Measurements from ENCODE around the gene ZBBX. TPM values are rescaled to one million over a fixed set of nuclear protein-coding genes. Genes with fewer than 3 reads are reported as not detected.

The ZBBX gene
- total RNA-seq, 1 donor from 2014 or later: not detected

GRCh38 chr3:167198949-167199600 lies 181.0 kb downstream of the ZBBX start:
- H3K9me3 Mint-ChIP-seq: no peaks in the 10 kb centered on the region
- no peak for DNase-seq (ENCODE audit: low spot score)
- no peak overlapping the region for H3K27ac Mint-ChIP-seq
- no peaks in the 10 kb centered on the region for H3K36me3 Mint-ChIP-seq (ENCODE audit: low read depth)
- H3K4me1 Mint-ChIP-seq (ENCODE audit: low read depth): no peaks in the 10 kb centered on the region
- no peak overlapping the region for H3K4me3 Mint-ChIP-seq (ENCODE audit: low read depth)
- no peaks in the 10 kb centered on the region for H3K27me3 Mint-ChIP-seq (ENCODE audit: low read depth)
- intact Hi-C loops (cut with micrococcal nuclease): no loop called here

Other genes starting within 250 kb of the ZBBX start
- not detected in 2 replicates for gene SERPINI2, start 93.7 kb upstream of the ZBBX start, total RNA-seq